Putamen (tissue), 1 donor: ENCODE measurements around the gene MAJIN.
A peak's percentile ranks its signal among the peaks of the same experiment; 100 is the strongest.
"Not testable (repeated sequence)": the region's sequence is repeated elsewhere in the genome, so short reads cannot be mapped to it uniquely, and the experiment has no call there.

ENCODE experiments used
- DNase-seq: peaks from one replicate; pipeline ENCODE4 v3.0.0-alpha.2; 2016; ENCODE audit warnings: low spot score

MAJIN gene, protein sequence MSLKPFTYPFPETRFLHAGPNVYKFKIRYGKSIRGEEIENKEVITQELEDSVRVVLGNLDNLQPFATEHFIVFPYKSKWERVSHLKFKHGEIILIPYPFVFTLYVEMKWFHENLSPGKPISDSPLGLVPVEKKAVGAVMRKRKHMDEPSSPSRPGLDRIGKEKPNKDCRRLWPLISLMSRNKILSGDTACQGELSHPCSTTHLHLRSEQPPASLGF

DNA sequence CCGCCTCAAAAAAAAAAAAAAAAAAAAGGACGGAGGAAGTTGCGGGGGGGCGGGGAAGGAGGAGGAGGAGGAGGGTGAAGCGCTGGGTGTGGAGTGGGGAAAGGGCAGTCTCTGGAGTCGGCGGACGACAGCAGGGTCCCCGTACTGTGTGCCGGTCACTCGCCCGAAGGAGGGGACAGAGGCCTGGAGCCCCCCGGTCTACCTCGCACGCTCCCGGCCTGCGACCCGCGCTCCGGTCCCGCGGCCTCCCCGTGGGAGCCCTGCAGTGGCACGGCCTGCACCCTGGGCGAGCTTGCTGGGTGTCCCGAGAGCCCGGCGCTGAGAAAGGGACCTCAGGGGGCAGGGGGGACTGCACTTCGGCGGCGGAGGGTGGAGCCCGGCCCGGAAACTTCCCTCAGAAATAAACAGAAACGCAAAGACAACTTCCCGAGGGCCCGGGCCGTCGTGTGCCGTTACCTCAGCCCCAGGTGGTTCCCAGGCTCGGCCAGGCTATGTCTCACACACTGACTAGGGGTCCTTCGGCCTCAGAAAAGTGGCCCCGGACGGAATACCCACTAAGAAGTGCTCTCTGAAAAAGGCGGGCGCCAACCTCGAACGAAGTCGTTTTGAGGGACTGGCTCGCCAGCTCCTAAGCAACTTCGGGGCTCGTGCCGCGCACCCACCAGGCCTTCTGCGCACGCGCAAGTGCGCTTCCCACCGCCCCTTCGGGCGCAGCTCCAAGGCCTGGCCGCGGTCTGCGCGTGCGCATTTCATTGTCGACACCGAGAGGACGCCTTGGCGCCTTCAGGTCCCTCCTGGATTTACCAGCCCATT lies at the start of gene MAJIN:
MAJIN (minus strand) TSS at position 688 of the 813 bp plus-strand sequence. CDS start 12,703 bp downstream, outside the sequence.
- peak; percentile 52 for DNase-seq

DNA sequence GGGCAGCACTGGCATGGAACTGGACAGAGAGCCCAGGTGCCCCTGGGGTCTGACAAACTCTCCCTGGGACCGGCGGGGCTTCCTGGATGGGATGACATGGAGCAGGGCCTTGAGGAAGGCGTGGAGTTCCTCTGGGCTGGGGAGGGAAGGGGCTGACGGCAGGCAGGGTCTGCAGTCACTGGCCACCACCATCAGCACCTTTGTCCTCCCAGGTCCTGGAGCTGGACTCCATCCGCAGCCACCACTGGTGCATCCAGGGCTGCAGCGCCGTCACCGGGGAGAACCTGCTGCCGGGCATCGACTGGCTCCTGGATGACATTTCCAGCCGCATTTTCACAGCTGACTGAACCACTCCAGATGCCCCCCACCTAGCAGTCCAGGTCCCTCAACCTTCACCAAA lies 49.6 kb upstream of the MAJIN start:
- DNase-seq = no peak

DNA sequence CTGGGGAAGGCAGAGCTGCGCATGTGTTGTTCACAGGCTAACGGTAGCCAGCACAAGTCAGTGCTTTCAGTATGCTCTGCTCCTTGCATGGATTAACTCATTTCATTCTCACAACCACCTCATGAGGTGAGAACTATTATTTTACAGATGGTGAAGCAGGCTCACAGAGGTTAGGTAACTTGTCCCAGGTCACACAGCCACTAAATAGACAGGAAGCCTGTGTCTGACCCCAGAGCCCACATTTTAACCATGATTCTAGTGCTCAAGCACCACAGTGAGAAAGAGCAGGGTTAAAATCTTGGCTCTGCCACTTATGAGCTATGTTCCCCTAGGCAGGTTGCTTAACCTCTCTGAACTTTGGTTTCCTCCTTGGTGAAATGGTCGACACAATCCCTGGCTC lies 49.1 kb upstream of the MAJIN start:
- no peak for DNase-seq

DNA sequence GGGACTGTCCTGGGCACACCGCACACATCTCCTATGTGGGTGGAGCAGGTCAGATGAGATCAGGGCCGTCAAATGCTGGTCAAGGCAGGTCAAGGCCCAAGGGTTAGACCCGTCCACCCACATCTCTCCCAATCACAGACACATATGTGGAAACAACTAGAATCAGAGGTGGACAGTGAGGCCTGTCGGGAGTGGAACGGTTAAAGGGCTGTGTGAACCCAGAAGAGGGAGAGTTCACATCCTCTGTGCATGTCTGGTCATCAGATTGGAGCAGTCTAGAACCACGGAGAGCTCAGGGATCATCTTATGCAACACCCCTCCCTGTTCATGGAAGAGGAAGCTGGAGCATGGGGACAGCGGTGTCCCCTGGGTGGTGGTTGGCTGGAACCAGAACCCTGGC lies 47.9 kb upstream of the MAJIN start:
- no peak for DNase-seq

DNA sequence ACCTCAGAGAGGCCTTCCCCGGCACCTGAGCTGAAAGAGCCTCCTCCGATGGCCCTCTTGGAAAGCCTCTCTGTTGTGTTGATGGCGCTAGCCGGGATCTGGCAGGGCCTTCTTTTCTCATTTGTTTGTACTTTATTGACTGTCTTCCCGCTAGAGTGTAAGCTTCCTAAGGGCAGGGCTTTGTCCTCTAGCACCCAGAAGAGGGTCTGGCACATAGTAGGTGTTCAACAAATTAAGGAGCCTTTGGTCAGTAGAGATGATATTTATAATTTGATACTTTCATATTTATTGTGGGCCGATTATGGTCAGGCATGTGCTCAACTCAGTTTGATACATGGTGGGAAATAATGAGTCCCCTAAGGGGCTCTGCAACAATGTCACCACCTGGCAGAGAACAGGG lies 46.0 kb upstream of the MAJIN start:
- DNase-seq = no peak

DNA sequence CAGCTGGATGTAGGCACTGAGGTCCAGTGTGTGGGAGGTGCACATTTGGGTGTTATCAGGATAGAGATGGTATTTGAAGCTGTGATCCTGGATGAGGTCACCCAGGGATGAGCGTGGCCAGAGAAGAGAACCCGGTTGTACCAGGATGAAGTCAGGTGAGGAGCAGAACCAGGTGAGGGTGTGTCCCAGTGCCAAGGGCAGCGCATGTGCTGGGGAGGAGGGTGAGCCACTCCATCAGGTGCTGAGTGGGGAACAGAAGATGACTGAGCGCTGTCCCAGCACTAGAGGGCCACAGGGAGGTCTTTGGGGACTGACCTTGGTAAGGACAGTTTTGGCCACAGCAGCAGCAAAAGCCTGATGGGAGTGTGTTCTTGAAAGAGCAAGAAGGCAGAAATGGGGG lies 44.8 kb upstream of the MAJIN start:
- no peak for DNase-seq

DNA sequence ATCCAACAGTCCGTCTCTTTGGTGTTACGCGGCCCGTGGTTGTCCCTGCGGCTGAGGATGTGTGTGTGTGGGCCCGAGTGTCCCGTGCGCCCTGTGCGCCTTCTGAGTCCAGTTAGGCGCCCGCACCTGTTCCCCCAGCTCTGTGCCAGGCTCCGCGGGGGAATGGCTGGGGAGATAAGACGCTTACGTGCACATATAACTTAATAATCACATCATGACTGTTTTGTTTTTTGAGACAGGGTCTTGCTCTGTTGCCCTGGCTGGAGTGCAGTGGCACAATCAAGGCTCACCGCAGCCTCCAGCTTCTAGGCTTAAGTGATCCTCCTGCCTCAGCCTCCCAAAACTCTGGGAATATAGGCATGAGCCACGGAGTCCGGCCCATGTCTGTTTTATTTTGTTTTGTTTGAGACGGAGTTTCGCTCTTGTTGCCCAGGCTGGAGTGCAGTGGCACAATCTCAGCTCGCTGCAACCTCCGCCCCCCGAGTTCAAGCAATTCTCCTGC lies 42.9 kb upstream of the MAJIN start:
- no peak for DNase-seq

DNA sequence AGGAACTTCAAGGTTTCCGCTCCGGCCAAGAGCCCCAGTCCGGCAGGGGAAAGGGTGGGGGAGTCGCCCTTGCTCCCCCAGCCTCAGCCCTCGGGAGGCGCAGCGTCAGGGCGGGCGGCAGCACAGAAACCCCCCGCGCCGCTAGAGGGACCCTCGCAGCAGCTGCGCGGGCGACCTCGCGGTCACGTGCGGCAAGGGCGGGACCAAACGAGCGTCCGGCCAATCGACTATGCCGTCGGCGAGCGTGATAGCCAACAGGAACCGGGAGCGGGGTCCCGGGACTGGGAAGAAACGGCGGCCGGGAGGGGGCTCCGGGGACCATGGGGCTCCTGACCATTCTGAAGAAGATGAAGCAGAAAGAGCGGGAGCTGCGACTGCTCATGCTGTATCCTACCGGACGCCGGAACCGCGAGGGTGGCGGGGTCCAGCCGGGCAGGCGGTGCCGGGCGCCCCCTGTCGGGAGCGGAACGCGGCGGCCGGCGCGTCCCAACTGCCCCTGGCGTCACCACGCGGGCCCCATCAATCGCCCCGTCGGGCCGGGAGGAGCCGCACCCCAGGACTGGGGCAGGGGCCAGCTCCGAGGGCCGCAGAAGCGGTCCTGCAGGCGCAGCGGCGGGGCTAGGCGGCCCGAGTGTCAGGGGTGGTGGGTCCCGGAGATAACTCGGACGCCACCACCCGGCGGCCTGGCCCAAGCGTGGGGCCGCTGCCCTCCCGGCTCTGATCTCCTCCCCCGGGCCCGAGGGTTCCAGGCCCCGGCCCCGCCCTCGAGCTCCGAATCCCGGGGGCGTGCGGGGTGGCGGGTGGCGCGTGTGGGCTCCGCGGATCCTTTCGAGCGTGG lies 42.2 kb upstream of the MAJIN start, which contains the start of gene ARL2:
ARL2 (plus strand) TSS at position 273 of the 838 bp plus-strand sequence; CDS start at position 321, 48 bp downstream.
- DNase-seq = peak; percentile 90

DNA sequence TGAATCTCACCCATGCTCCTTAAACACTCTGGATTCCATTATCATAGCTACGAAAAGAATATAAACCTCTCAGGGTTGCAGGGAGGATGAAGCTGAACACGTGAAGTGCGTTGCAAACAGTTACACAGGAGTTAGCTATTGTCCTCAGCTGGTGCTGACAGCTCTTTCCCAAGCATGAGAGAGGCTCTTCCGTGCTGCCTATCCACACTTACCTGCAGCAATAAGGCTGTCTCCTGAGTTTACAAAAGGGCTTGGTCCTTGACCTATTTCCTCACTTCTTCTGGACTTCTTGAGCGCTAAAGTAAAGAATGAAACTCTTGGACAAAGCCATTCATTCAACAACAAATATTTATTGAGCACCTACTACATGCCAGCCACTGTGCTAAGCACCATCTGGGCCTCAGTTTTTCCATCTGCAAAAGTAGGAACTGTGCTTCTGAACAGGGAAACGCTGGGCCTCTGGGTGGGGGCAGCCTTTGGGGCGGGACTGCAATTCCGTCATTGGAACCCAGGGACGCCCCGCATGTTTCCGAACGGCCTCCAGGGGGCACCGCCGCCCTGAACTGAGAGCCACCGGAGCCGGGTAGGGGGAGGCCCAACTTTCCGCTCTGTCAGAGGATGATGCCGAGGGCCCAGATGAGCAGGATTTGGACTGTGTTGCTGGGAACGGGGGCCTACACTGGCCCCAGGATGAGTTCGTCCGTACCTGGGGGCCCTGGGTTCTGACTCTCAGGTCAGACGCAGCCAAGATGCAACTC lies 41.4 kb upstream of the MAJIN start:
- DNase-seq = peak; percentile 87

DNA sequence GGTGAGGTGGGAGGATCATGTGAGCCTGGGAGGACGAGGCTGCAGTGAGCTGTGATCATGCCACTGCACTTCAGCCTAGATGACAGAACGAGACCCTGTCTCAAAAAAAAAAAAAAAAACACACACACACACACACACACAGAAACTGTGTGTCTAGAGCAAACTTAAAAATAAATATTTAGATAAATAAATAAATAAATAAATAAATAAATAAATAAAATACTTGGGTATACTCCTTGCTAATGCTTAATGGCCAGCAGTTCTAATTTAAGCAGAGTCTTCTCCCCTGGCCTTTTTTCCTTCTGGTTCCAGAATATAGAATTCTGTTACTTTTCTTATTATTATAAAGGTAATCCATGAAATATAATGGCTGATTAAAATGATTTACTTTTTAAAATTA lies 37.0 kb upstream of the MAJIN start:
- no peak for DNase-seq

DNA sequence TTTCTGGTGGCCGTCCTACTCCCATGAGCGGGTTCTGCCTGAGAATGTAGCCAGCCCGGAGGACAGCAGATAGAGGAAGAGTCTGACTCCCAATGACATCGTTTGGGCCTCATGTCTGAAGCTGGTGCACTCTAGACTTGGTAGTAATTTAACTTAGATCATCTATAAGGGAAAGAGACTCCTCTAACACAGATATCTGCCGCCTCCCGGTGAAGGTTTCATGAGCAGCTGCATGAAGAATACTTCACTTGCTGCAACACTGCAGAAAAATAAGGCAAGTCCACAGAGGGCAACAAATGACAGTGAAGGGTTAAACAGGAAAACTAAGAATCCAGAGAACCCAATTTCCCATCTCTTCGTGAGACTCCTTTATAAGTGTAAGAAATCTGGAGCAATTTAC lies 36.1 kb upstream of the MAJIN start:
- DNase-seq = no peak

DNA sequence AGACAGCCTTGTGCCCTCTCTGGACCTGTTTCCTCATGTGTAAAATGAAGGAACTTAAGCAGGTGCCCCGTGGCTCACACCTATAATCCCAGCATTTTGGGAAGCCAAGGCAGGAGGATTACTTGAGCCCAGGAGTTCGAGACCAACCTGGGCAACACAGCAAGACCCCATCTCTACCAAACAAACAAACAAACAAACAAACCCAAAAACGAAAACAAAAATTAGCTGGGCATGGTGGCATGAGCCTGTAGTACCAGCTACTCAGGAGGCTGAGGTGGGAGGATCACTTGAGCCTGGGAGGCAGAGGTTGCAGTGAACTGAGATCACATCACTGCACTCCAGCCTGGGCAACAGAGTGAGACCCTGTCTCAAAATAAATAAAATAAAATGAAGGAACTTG lies 32.1 kb upstream of the MAJIN start:
- not testable (repeated sequence) for DNase-seq

DNA sequence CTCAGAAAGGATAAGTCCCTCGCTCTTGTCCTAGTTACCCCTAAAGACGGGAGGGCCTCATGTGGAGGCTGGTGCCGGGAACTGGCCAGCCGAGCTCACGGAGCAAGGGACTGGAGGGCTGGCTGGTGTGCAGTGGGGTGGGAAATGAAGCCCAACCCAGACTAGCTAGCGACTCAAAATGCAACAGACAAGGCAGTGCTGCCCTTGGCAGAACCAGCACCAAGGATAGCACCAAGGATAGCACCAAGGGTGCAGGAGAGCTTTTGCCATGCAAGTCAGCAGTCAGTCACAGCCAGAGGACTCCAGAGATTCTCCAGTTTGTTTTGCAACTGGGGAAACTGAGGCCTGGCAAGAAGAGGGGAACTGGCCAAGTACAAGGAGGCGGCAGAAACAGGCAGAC lies 31.4 kb upstream of the MAJIN start:
- DNase-seq = no peak

DNA sequence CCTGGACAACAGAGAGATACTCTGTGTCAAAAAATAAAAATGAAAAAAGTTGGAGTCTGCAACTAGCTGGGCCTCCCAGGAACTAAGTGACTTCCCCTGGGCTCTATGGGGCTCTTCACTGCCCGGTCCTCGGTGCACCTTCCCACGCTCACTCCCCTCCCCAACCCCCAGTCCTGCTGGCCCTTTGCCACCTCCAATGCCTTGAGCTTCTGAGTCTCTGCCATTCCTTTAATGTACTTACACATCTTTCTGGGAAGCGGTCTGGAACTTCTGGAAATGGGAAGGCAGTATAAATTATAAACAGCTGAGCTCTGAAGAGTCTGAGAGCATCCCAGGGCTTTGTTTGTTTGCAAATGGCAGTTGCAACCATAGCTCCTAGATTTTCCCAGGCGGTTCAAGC lies 30.8 kb upstream of the MAJIN start:
- DNase-seq = no peak

DNA sequence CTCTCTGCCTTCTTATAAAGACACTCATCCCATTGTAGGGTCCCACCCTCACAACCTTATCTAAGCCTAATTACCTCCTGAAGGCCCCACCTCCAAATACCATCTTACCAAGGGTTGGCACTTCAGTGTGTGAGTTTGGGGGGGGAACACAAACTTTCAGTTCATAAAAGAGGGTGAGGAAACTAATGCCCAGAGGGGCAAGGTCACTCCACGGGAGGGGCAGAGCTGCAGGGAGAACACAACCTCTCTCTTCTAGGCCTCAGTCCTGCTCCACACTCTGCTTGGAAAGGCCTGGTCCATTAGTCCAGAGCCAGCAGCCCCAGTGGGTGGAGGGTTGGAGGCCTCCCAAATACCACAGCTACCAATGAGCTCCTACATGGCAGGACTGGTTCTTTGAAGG lies 27.6 kb upstream of the MAJIN start:
- no peak for DNase-seq

DNA sequence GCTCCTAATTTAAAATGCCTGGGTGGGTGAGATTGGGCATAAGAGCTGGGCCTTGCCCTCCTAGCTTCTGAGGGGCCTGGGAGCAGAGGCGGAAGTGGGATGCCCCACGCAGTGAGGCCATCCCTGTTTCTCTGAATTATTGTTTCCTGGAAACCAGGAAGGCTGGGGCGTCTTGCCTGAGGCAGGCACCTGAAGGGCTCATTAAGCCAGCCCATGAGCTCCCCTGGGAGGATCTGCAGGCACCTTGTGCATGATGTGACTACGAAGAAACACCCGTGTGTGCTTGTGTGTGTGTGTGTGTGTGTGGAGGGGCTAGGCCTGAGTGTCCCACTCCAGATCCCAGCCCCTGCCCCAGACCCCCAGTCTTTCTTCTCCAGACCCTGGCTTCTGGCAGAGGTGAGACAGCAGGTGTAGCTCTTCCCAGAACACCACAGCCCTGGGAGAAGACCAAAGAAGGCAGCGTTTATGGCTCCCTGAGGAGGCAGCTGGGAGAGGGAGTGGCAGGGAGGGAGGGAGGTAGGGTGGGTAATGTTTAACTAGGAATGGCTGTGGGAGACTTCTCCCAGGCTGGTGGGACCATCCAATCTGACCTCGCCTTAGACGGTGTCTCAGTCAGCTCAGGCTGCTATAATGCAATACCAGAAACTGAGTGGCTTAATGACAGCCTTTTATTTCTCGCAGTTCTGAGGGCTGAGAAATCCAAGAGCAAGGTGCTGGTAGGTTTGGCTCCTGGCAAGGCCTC lies 27.0 kb upstream of the MAJIN start:
- DNase-seq = no peak

DNA sequence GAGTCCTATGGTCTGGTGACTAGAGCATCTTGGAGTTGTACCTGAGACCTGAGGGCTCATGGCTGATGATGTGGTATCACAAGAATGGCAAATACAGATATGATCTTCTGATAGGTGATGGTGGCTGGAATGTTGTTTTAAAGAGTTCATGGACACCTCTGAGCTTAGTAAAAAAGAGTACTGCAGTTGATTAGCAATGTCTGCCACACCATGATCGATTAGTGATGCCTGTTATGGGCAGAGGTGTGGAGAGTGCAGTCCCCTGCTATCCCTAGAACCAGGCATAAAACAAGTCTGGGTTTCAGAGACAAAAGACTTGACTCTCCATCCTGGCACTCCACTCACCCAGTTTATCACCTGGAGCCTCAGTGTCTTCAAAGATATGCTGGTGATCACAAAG lies 26.2 kb upstream of the MAJIN start:
- no peak for DNase-seq

DNA sequence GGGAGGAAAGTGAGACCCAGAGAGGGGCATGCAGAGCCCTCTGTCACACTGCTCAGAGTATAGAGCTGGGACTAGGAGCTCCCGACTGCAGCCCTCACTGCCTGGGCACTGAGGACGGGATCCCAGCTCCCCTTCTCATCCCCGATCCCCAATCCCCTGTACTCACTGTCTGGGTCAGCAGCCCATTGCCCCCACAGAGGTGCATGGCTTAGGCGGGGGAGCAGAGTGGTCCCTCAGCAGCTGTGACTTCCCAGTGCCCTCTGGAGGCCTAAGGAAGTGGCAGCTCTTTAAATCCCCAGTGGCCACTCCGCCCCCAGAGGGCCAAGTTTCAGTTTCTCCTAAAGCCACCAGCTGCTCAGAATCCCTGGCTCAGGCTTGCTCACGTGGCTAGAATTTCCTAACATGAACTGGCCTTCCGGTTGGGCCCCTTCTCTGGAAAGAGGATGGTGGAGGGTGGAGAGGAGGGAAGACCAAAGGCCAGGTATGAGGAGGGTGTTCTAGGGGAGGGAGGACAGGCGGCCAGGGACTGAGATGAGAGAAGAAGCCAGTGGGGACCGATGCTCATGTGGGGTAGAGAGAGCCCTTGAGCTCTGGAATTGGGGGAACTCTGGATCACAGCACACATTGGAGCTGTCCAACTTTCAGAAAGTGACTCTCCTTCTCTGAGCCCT lies 24.9 kb upstream of the MAJIN start, which contains the start of gene BATF2:
BATF2 (minus strand) TSS at position 262 of the 671 bp plus-strand sequence; CDS start at position 205, 57 bp downstream.
- peak; percentile 60 for DNase-seq

DNA sequence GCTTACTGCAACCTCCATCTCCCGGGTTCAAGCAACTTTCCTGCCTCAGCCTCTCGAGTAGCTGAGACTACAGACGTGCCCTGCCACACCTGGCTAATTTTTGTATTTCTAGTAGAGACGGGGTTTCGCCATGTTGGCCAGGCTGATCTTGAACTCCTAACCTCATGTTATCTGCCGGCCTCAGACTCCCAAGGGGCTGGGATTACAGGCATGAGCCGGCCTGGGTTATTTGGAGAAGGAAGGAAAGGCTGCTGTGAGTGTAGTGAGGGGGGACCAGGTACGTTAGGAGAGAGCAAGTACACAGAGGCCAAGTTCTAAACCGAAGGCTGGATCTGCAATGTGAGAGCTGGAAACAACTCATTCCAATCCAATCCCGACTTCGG lies 24.4 kb upstream of the MAJIN start:
- DNase-seq = no peak

DNA sequence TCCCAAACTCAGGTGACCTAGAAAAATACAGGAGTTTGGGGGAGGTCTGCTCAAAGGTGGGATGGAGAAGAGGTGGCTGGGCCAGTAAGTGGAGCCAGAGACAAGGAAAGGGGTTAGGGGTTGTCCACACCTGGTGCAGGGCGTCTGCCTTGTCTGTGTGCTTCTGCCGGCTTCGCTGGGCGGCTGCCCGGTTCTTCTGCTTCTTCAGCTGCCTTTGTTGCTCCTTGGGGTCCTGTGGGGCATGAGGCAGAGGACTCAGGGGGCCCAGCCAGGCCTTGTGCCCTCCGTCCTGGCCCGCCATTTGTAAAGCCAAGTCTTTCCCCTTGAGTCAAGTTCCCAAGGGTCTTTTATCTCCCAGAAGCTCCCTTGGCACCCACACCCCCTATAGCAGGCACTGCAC lies 22.4 kb upstream of the MAJIN start:
- DNase-seq = no peak
